ENCODE results near the gene WWOX.
A peak's percentile ranks its signal among the peaks of the same experiment; 100 is the strongest.

The WWOX gene

GRCh38 chr16:79143026-79143425 lies 1043.6 kb downstream of the WWOX start:
- no peak for DNase-seq

- DNase-seq: no peak
These were observed 1050.7 kb downstream of the WWOX start for GRCh38 chr16:79150151-79150550.

GRCh38 chr16:79150632-79151310 lies 1051.3 kb downstream of the WWOX start:
- no peak for DNase-seq

GRCh38 chr16:79154086-79154485 lies 1054.6 kb downstream of the WWOX start:
- no peak for DNase-seq

- DNase-seq: no peak
These were observed 1056.0 kb downstream of the WWOX start for GRCh38 chr16:79155471-79155870.

GRCh38 chr16:79155904-79156303 lies 1056.5 kb downstream of the WWOX start:
- peak; percentile 38 for DNase-seq

- no peak for DNase-seq
These were observed 1057.3 kb downstream of the WWOX start for GRCh38 chr16:79156761-79157160.

- no peak for DNase-seq
These were observed 1058.9 kb downstream of the WWOX start for GRCh38 chr16:79158337-79158736.

GRCh38 chr16:79159261-79160049 lies 1060.0 kb downstream of the WWOX start:
- no peak for DNase-seq

- no peak for DNase-seq
These were observed 1063.5 kb downstream of the WWOX start for GRCh38 chr16:79162977-79163376.

GRCh38 chr16:79163691-79164387 lies 1064.4 kb downstream of the WWOX start:
- DNase-seq: peak; percentile 16

GRCh38 chr16:79164388-79164995 lies 1065.0 kb downstream of the WWOX start:
- DNase-seq: no peak

- DNase-seq: no peak
These were observed 1065.6 kb downstream of the WWOX start for GRCh38 chr16:79165079-79165478.

GRCh38 chr16:79165506-79165905 lies 1066.1 kb downstream of the WWOX start:
- no peak for DNase-seq

- no peak for DNase-seq
These were observed 1068.4 kb downstream of the WWOX start for GRCh38 chr16:79167893-79168292.

- DNase-seq: no peak
These were observed 1068.9 kb downstream of the WWOX start for GRCh38 chr16:79168321-79168720.

GRCh38 chr16:79169239-79169638 lies 1069.8 kb downstream of the WWOX start:
- peak; percentile 32 for DNase-seq

- DNase-seq: no peak
These were observed 1071.2 kb downstream of the WWOX start for GRCh38 chr16:79170555-79171246.

- DNase-seq: no peak
These were observed 1072.0 kb downstream of the WWOX start for GRCh38 chr16:79171504-79171903.

- no peak for DNase-seq
These were observed 1072.7 kb downstream of the WWOX start for GRCh38 chr16:79171931-79172705.

GRCh38 chr16:79172976-79173500 lies 1073.6 kb downstream of the WWOX start:
- no peak for DNase-seq

GRCh38 chr16:79173919-79174318 lies 1074.5 kb downstream of the WWOX start:
- DNase-seq: no peak

Data from activated CD4-positive, alpha-beta T cell treated with anti-CD3 and anti-CD28 coated beads, Interleukin-2, Interleukin-6, amounts not matched to agents 100 ng/mL and 50 ng/mL, durations not matched to agents 16 hours and 8 hours (primary cell).